ENCODE results near the gene NID1.

DNA sequence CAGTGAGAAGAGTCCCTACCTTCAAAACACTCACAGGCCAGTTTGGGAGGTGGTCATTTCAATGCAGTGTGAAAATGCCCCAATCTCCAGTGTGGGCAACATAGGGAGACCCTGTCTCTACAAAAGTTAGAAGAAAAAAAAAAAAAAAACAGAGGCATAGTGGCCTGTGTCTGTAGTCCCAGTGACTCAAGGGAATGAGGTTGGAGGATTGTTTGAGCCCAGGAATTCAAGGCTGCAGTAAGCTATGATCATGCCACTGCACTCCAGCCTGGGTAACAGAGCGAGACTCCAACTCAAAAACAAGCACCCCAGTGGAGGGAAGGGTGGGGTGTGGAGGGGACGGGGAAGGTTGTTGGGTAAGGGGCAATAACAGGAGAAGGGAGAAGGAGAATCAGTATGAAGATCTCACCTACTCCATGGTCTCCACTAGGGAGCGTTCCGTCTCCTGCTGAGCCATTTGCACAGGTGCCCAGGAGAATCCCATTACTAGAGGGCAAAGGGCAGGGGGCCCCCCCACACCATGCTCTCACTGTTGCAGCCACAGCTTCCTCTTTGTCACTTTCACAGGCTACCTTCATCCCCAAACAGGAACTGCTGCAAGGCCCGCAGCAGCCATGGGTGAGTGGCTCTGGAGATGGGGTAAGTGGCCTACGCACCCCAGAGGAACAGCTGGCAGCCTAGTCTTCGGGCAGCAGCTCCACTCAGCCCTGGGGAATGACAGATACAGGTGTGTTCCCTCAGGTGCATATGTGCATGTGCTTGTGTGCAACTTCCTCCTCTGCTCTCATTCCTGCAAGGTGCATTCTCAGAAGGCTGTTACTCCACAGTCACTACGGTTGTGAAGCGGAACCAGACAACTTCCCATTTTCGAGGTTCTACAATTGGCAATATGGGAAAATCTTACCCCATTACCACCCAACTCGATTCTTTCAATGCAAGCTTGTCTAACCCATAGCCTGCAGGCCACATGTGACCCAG, 110.3 kb downstream of the NID1 start:
- TF ChIP-seq ZNF274 (IDR thresholded peaks at IDR 0.05; ENCODE audit: low read depth, low read length) (no peak), SUZ12 (IDR thresholded peaks at IDR 0.05; ENCODE audit: extremely low read depth, insufficient read depth, insufficient read length) (no peak), YY1 (IDR thresholded peaks at IDR 0.05; ENCODE audit: insufficient read depth, insufficient read length) (no peak)

Measured in NT2/D1 (cell line).